HTERT RPE-1 (cell line): ENCODE measurements around the gene CXCR6.

Experiments
- in situ Hi-C: fragments of 300-500 bp; cut with MboI; formaldehyde crosslinking; loops from 4 replicates; pipeline ENCODE4 v1.14.3; 2020; ENCODE audit warnings: low sequenced_read_pairs

CXCR6 gene

GRCh38 chr3:45943207-45943846, at the start of gene CXCR6:
Gene CXCR6, plus strand, starts transcription at chr3:45943464. Its CDS starts 3,018 bp downstream, at chr3:45946482.
- in situ Hi-C loops: no loop called here

DNA sequence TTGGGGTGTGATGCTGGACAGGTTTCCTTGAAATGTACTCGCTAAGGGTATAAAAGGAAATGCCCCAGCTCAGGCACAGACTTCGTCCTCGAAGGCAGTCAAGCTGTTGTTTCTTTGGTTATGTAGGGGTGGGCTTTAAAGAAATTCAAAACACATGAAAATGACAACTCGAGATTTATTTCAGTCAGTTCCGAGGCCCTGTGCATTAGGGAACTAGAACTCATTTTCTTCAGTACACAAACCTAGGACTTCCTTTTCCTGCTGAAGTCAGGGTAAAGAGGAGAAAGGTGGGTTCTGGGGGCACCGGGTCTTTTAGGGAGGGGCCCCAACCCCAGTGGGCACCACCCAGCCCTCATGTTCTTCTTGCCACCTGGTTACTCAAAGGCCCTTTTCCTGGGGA, 49.2 kb upstream of the CXCR6 start:
- in situ Hi-C loops: no loop called here

DNA sequence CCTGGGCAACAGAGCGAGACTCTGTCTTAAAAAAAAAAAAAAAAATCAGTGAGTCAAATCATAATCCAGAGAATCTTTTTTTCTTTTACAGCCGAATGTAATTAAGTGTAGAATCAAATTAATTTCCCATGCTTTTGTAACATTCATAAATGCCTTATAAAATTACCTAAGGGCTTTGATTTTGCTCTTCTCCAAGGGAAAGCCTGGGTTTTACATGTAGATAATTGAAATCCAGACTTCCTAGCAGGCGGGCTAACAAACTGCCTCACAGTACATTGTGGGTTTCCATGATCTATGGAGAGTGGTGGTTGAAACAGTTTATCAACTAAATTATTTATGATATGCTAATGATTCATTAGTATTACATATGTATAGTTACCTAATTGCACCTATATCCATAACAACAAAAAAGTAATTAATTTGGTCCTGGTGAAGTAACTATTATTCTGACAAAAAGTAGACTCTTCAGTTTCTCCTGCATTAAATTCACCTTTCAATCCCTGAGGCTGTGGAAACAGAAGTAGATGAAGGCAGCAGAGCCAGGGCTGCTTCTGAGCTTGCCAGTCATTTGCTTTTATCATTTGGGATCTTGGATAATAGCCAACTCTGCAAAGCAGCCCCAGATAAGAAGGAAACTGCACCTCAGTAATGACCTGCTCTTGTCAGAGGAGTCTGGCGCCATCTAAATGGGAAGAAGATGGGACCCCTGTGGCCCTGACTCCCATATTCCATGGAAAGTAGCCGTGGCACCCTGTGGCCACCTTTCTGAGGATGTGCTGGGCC, 47.4 kb upstream of the CXCR6 start:
- in situ Hi-C loops: no loop called here

GRCh38 chr3:45896956-45897355, 46.3 kb upstream of the CXCR6 start:
- in situ Hi-C loops: no loop called here

- in situ Hi-C loops: no loop called here
Measured at GRCh38 chr3:45904931-45905330, 38.3 kb upstream of the CXCR6 start.

GRCh38 chr3:45905755-45906154, 37.5 kb upstream of the CXCR6 start:
- in situ Hi-C loops: no loop called here

GRCh38 chr3:45906681-45907407, 36.4 kb upstream of the CXCR6 start:
- in situ Hi-C loops: no loop called here

GRCh38 chr3:45907769-45908705, 35.2 kb upstream of the CXCR6 start:
- in situ Hi-C loops: no loop called here

DNA sequence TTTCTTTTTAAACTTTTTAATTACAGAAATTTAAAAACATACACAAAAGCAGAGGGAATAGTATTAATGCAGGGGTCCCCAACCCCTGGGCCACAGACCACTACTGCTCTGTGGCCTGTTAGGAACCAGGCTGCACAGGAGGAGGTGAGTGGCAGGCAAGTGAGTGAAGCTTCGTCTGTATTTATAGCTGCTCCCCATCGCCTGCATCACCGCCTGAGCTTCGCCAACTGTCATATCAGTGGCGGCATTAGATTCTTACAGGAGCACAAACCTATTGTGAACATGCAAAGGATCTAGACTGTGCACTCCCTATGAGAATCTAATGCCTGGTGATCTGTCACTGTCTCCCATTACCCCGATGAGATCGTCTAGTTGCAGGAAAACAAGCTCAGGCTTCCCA, 34.5 kb upstream of the CXCR6 start:
- in situ Hi-C loops: no loop called here

DNA sequence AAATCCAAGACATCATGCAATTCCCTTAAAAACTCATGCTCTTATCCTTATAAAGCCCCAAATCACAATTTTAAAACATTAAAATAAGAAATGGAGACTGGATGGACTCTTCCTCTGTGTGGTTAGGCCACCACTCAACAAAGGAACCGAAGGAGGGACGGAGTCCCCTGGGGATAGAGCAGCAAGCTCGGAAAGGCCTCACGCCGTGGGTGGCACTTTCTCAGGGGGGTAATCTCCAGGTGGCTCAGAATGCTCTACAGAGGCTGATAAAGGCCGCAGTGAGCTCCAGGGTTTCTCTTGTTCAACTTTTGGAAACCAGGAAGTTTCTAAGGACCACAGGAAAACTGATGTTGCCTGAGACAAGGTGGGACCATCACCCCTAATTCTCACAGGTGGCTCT, 33.7 kb upstream of the CXCR6 start:
- in situ Hi-C loops: no loop called here

DNA sequence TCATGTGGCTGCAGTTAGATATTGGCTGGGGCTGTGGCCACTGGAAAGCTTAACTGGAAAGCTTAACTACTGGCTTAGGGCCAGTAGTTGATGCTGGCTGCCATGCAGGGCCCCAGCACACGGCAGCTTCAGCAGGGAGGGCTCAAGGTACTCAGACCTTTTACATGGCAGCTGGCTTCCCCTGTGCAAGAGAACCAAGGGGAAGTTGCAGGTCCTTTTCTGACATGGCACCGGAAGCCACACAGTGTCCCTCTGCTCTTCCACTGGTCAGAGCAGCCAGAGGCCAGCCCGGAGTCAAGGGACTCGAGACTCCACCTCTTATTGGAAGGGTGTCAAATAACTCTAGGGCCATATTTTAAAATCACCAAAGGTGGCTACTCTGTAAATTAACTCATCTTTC, 32.4 kb upstream of the CXCR6 start:
- in situ Hi-C loops: no loop called here

DNA sequence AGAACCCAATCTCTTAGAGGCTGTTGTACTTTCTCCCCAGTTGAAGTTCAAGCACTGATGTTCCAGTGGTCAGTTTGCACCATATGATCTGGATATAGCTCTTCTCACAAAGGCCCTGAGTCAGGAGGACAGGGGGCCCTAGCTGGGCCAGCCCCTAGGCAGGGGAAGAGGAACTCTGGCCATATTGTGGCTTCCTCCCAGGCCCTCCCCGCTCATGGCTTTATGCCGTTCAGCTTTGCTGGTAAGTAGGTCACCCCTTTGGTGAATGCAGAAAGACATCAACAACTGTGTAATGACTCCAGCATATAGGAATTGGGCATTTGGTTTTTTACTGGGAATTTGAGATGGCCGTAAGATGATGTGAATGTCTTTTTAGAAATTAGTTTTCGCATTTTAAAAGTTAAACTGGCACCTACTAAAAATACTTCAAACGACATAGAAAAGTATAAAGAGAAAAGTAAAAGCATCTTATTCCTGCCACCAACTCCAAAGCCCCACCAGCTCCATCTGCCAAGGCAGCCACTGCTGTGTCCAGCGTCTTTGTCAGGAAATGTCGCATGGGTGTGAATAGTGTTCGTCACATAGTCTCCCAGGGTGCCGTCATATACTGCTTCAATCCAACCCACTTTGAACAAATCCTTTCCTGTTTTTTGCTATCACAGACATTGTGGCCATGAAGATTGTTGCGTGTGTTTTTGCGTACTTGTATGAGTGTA, 31.6 kb upstream of the CXCR6 start:
- in situ Hi-C loops: no loop called here

DNA sequence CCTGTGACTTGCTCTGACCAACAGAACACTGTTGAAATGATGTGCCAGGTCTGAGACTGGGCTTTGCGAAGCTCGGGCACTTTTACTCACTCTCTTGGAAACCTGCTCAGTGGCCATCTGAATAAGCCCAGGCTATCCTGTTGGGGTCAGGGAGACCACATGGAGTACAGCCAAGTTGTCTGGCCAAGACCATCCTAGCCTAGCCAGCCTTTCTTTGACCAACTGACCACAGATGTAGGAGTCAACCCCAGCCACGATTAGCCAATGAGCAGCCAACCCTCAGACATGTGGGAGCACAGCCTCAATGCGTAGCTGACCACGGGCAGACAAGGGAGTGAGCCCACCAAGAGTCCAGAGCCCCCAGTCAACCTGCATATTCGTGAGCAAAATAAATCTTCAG, 30.8 kb upstream of the CXCR6 start:
- in situ Hi-C loops: no loop called here

- in situ Hi-C loops: no loop called here
Measured at GRCh38 chr3:45914362-45915058, 28.8 kb upstream of the CXCR6 start.

DNA sequence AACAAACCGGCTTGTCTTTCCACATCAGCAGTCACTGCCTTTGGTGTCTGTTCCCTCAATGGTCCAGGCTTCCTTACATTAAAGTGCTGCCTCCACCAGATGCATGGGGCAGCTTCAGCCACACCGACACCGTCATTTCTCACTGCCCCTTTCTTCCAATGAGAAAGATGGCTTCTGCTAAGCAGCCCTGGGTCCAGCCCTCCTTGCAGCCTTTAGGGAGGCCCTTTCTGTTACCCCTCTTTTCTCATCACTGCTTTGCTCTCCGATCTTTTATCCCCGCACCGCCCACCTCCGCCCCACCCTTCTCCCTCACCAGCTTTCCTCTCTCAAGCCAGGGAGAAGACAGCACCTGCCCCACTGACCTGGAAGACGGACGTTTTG, 28.2 kb upstream of the CXCR6 start:
- in situ Hi-C loops: no loop called here

GRCh38 chr3:45915518-45916231, 27.6 kb upstream of the CXCR6 start:
- in situ Hi-C loops: no loop called here

DNA sequence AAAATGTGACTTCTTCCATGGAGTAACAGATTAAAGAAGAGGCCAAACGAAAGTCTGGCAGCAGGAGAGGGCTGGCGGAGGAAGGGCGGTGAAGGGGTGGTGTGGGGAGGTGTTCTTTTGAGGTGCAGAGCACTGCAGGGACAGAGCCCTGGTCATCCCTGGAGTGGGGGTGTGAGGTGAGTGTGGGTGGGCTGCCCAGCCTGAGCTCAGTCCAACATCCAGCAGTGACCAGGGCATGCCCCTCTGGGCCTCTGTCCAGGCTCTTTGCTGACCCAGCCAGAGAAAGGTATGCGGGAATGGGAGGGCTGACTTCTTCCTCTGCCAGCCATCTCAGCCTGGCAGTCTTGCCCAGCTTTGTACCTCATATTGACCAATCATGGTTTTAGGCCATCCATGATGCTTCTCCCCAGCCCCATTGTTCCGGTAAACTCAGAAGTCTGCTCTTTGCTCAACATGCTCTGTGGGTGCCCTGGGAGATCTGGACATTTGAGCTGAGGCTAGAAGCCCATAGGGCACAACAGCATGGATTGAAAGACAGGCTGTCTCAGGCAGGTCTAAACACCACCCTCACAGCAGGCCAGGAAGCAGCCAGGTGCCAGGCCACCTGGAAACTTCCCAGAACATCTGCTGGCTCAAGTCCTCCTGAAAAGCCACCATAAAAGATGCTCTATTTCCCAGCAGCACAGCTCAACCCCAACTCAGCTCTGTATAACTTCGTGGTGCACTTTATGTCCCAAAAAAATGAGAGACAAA, 25.9 kb upstream of the CXCR6 start:
- in situ Hi-C loops: no loop called here
